K562 (cell line): ENCODE measurements around the gene IL1RAPL2. TPM values are rescaled to one million over a fixed set of nuclear protein-coding genes. Genes with fewer than 3 reads are reported as not detected.

ENCODE experiments used
- ATAC-seq: fragments of 200-7000 bp; cut with Tn5 transposase; 3 replicates; pipeline ENCODE4 v1.9.1; 2020; ENCODE audit warnings: moderate library complexity
- BruUV-seq: library from RNA; stranded (reverse); fragments of 400-500 nt; replicated peaks from 2 replicates; lab custom pipeline; 2021; lab: Mats Ljungman, UMichigan
- CTCF ChIA-PET: fragments of 300-600 bp; formaldehyde crosslinking; extraction: SDS; loops from one replicate; lab custom pipeline; 2021; ENCODE audit warnings: low intra/inter-chr PET ratio; lab: Yijun Ruan, JAX
- POLR2A ChIA-PET: fragments of 300-600, 350-650 bp; sonication (Branson Sonifier 250); formaldehyde crosslinking; extraction: SDS; loops from one replicate; lab custom pipeline; 2021; ENCODE audit warnings: antibody characterized with exemption, inconsistent platforms; lab: Yijun Ruan, JAX
- DNase-seq, 4 experiments: peaks; one replicate each; pipeline versions ENCODE4 v3.0.0 to v3.0.0-alpha.2; 2011 to 2018; ENCODE audit warnings: low spot score in 3 of 4, mixed read lengths in 3 of 4; ENCODE audit errors: extremely low read depth in 1 of 4
- FAIRE-seq: peaks from 2 replicates; lab custom pipeline; 2011; peaks lifted over from hg19 to GRCh38; lab: Jason Lieb, UNC
- H2AFZ ChIP-seq: 2 replicates; pipeline ENCODE4 v1.6.0; 2011; ENCODE audit warnings: low read depth, low read length, control low read depth, inconsistent platforms
- H3K27ac ChIP-seq: fragments of 200-600 bp; 3 replicates; pipeline ENCODE4 v1.8.0; 2011; ENCODE audit warnings: low read depth, mild to moderate bottlenecking, control low read depth, inconsistent platforms, low read length, moderate library complexity, mixed read lengths; ENCODE audit errors: extremely low read depth
- H3K27me3 ChIP-seq, 2 experiments: fragments of 300-600 bp in 1 of 2; 2 replicates in 1 of 2; 3 replicates in 1 of 2; pipeline versions ENCODE4 v1.6.0 to v1.8.0; 2011; ENCODE audit warnings: inconsistent platforms in 2 of 2, low read length in 2 of 2, mild to moderate bottlenecking in 1 of 2, mixed read lengths in 1 of 2, moderate library complexity in 1 of 2; ENCODE audit not compliant: control insufficient read depth in 2 of 2, insufficient read depth in 2 of 2
- H3K36me3 ChIP-seq: fragments of 300-600 bp; 3 replicates; pipeline ENCODE4 v1.8.0; 2011; ENCODE audit warnings: mild to moderate bottlenecking, low read length, inconsistent platforms; ENCODE audit not compliant: control insufficient read depth, insufficient read depth
- H3K4me1 ChIP-seq, 2 experiments: fragments of 200-600 bp in 1 of 2; replicated peaks in 1 of 2; 2 replicates in 1 of 2; 3 replicates in 1 of 2; pipeline versions ENCODE4 v1.5.1 to v1.8.0; 2011; ENCODE audit warnings: inconsistent platforms in 2 of 2, low read length in 2 of 2, mild to moderate bottlenecking in 1 of 2, mixed read lengths in 1 of 2, moderate library complexity in 1 of 2; ENCODE audit not compliant: control insufficient read depth in 2 of 2, insufficient read depth in 2 of 2
- H3K4me2 ChIP-seq: 2 replicates; pipeline ENCODE4 v1.6.1; 2011; ENCODE audit warnings: low read length, control low read depth, inconsistent platforms, mixed read lengths; ENCODE audit not compliant: insufficient read depth
- H3K4me3 ChIP-seq: fragments of 200-600 bp; sonication (generic), shearing (Covaris generic); 2 replicates; pipeline ENCODE4 v1.5.1; 2016; ENCODE audit warnings: control low read depth, inconsistent platforms
- H3K79me2 ChIP-seq: fragments of 200-600 bp; 3 replicates; pipeline ENCODE4 v1.8.0; 2011; ENCODE audit warnings: low read length, inconsistent platforms; ENCODE audit not compliant: control insufficient read depth, insufficient read depth
- H3K9ac ChIP-seq, 2 experiments: 2 replicates each; pipeline versions ENCODE4 v1.6.0 to v1.6.1; 2011; ENCODE audit warnings: low read depth in 2 of 2, low read length in 2 of 2, control low read depth in 1 of 2, inconsistent platforms in 1 of 2, mild to moderate bottlenecking in 1 of 2, mixed read lengths in 1 of 2; ENCODE audit not compliant: insufficient read depth in 1 of 2
- H3K9me1 ChIP-seq: one replicate; pipeline ENCODE4 v1.6.0; 2011; ENCODE audit warnings: inconsistent platforms, mild to moderate bottlenecking, low read length, moderate library complexity; ENCODE audit not compliant: control insufficient read depth, insufficient read depth
- H3K9me3 ChIP-seq: replicated peaks from 2 replicates; pipeline ENCODE4 v1.5.1; 2011; ENCODE audit warnings: low read depth, low read length, inconsistent platforms; ENCODE audit not compliant: control insufficient read depth, insufficient read depth
- H4K20me1 ChIP-seq: replicated peaks from 2 replicates; pipeline ENCODE4 v1.6.1; 2011; ENCODE audit warnings: low read length, inconsistent platforms, mixed read lengths; ENCODE audit not compliant: control insufficient read depth, insufficient read depth
- CSDE1 ChIP-seq, 2 experiments: fragments of 450-650 bp; IDR thresholded peaks; 2 replicates each; pipeline ENCODE4 v1.6.1; 2016; ENCODE audit warnings: mild to moderate bottlenecking in 1 of 2
- ELF1 ChIP-seq: fragments of 200-800 bp; sonication (Bioruptor generic); IDR thresholded peaks from 2 replicates; pipeline ENCODE4 v1.6.1; 2016; ENCODE audit warnings: missing genetic modification characterization, missing compliant biosample characterization
- FOXM1 ChIP-seq, 2 experiments: fragments of 450-650 bp in 1 of 2; sonication (generic) in 1 of 2; formaldehyde crosslinking in 1 of 2; IDR thresholded peaks; 2 replicates each; pipeline versions ENCODE4 v1.6.1 to v1.9.0; 2017 to 2022; ENCODE audit warnings: low read depth in 2 of 2, mild to moderate bottlenecking in 2 of 2, missing genetic modification reagents in 1 of 2, moderate library complexity in 1 of 2
- NBN ChIP-seq: fragments of 450-650 bp; IDR thresholded peaks from 2 replicates; pipeline ENCODE4 v1.6.1; 2016; ENCODE audit warnings: low read depth, mild to moderate bottlenecking
- NR0B1 ChIP-seq: fragments of 450-650 bp; IDR thresholded peaks from one replicate; pipeline ENCODE4 v1.6.1; 2018; ENCODE audit warnings: mild to moderate bottlenecking, moderate library complexity; ENCODE audit not compliant: partially characterized antibody
- PHF20 ChIP-seq: fragments of 450-650 bp; IDR thresholded peaks from 2 replicates; pipeline ENCODE4 v1.6.1; 2018; ENCODE audit not compliant: partially characterized antibody
- RREB1 ChIP-seq: fragments of 250-450 bp; sonication (Bioruptor Pico); IDR thresholded peaks from 2 replicates; pipeline ENCODE4 v1.4.0; 2020
- RUNX1 ChIP-seq: sonication (generic); IDR thresholded peaks from 2 replicates; pipeline ENCODE4 v1.6.1; 2016; ENCODE audit warnings: antibody characterized with exemption, low read depth
- SREBF2 ChIP-seq: sonication (generic); formaldehyde crosslinking; IDR thresholded peaks from 2 replicates; pipeline ENCODE4 v1.4.0; 2020; ENCODE audit warnings: mild to moderate bottlenecking, missing genetic modification reagents
- THRAP3 ChIP-seq: fragments of 450-650 bp; IDR thresholded peaks from 2 replicates; pipeline ENCODE4 v1.6.1; 2016; ENCODE audit warnings: mild to moderate bottlenecking, inconsistent platforms, borderline replicate concordance
- ZBED1 ChIP-seq: IDR thresholded peaks from 2 replicates; pipeline ENCODE4 v1.6.1; 2014
- ZBTB9 ChIP-seq: fragments of 450-650 bp; formaldehyde crosslinking; IDR thresholded peaks from 2 replicates; pipeline ENCODE4 v1.4.0; 2020; ENCODE audit warnings: mild to moderate bottlenecking, moderate library complexity
- ZNF197 ChIP-seq: fragments of 200-800 bp; sonication (Bioruptor generic); IDR thresholded peaks from 2 replicates; pipeline ENCODE4 v1.6.1; 2016; ENCODE audit warnings: low read depth, missing genetic modification characterization, missing compliant biosample characterization
- ZNF384 ChIP-seq: IDR thresholded peaks from 2 replicates; pipeline ENCODE4 v1.6.1; 2012; ENCODE audit warnings: low read depth, low read length, improper control_type of control experiment
- WGBS: fragments of 100-300 bp; shearing (Covaris generic); methylation state at CpG from one replicate; pipeline ENCODE4 v1.1.6; 2016; ENCODE audit warnings: low coverage, mixed read lengths; ENCODE audit not compliant: insufficient coverage; ENCODE audit errors: missing lambda C conversion rate; 5-methylcytosine and 5-hydroxymethylcytosine counted together
- in situ Hi-C: fragments of 300-500 bp; cut with MboI; formaldehyde crosslinking; loops from 4 replicates; pipeline ENCODE4 v1.15.0; 2018; ENCODE audit warnings: inconsistent platforms, mixed read lengths
- intact Hi-C: fragments of 100-400 bp; cut with micrococcal nuclease; formaldehyde crosslinking; loops from 2 replicates; pipeline ENCODE4 v1.14.2; 2022
- polyA plus RNA-seq, 8 experiments: library from polyadenylated mRNA; depleted of rRNA in 4 of 8; stranded (reverse) in 5 of 8; unstranded in 3 of 8; fragments of >200 nt; fragmentation: Nextera tagmentation in 2 of 8; fragmentation: Illumina TruSeq in 1 of 8; extraction: Ambion mirVana in 2 of 8; extraction: Trizol in 1 of 8; gene quantifications; 2 replicates each; pipeline versions ENCODE4 v1.2.1 to v1.2.3, GENCODE V29; 2011 to 2014; ENCODE audit warnings: inconsistent platforms in 1 of 8, missing spikeins in 1 of 8
- total RNA-seq, 7 experiments: library from RNA; depleted of rRNA in 6 of 7; stranded (reverse); fragments of >200 nt in 6 of 7; fragmentation: Illumina TruSeq in 2 of 7; extraction: Trizol in 2 of 7; gene quantifications; 2 replicates each; pipeline versions ENCODE4 v1.2.1 to v1.2.3, GENCODE V29; 2011 to 2021; ENCODE audit warnings: low replicate concordance in 1 of 7

IL1RAPL2 gene
- total and polyA plus RNA-seq, 9 of the 15 experiments (the other 6 are each of a cell fraction or from before 2014, with no cell fraction given) = not detected

GRCh38 chrX:104522386-104522785 lies 43.6 kb upstream of the IL1RAPL2 start:
- H3K9me3 ChIP-seq = no peaks in the 10 kb centered on the region
- H3K9ac ChIP-seq = no peak overlapping the region
- no peak overlapping the region for H3K4me2 ChIP-seq
- ATAC-seq = no peak
- CTCF ChIA-PET = no interaction called here
- no TSS peak for BruUV-seq
- no peak for FAIRE-seq
- in situ Hi-C loops (no loop called here), intact Hi-C loops (no loop called here)
- no peak overlapping the region for H3K27ac ChIP-seq
- no peaks in the 10 kb centered on the region for H3K9me1 ChIP-seq
- no peaks in the 10 kb centered on the region for H3K4me1 ChIP-seq
- H3K36me3 ChIP-seq = no peaks in the 10 kb centered on the region
- no peaks in the 10 kb centered on the region for H3K27me3 ChIP-seq
- no peak for DNase-seq
- no peak for TF ChIP-seq ZBTB9 (CRISPR knock-in tag)
- TF ChIP-seq ZBED1 = no peak
- no peak for TF ChIP-seq PHF20
- TF ChIP-seq CSDE1 (IDR thresholded peaks at IDR 0.05) = no peak
- TF ChIP-seq SREBF2 (CRISPR knock-in tag) = no peak
- no peak for TF ChIP-seq RUNX1
- no peak for TF ChIP-seq THRAP3
- no peak for TF ChIP-seq ELF1 (tag)
- TF ChIP-seq NR0B1 = no peak
- TF ChIP-seq NBN = no peak
- no peak for TF ChIP-seq RREB1 (CRISPR knock-in tag)
- TF ChIP-seq FOXM1 (IDR thresholded peaks at IDR 0.05; ENCODE audit: low read depth) = no peak
- TF ChIP-seq FOXM1 (CRISPR knock-in tag; IDR thresholded peaks at IDR 0.05; ENCODE audit: low read depth) = no peak
- no peak for TF ChIP-seq ZNF197
- no peak for TF ChIP-seq ZNF384
- TF ChIP-seq, all 486 proteins: peak for 0
- Histone ChIP-seq H3K79me2 (no peaks in the 10 kb centered on the region), H2AFZ (no peak overlapping the region), H3K4me3 (no peak overlapping the region), H4K20me1 (no peaks in the 10 kb centered on the region)
- WGBS = 0% methylated on average over 1 of the region's 2 CpGs
- POLR2A ChIA-PET = no interaction called here
